Astrocyte (in vitro differentiated cells and primary cell): ENCODE results near the gene NCAM2. TPM values are rescaled to one million over a fixed set of nuclear protein-coding genes. Genes with fewer than 3 reads are reported as not detected.

ENCODE experiments used
- DNase-seq: peaks from one replicate; pipeline ENCODE4 v3.0.0-alpha.2; 2010; ENCODE audit warnings: low read depth
- FAIRE-seq: peaks from 2 replicates; lab custom pipeline; 2011; peaks lifted over from hg19 to GRCh38; lab: Jason Lieb, UNC
- H2AFZ ChIP-seq: 2 replicates; pipeline ENCODE4 v1.6.0; 2012; ENCODE audit warnings: low read depth, low read length, inconsistent platforms
- H3K27ac ChIP-seq: 2 replicates; pipeline ENCODE4 v1.5.1; 2011; ENCODE audit warnings: low read depth, low read length, inconsistent platforms
- H3K27me3 ChIP-seq: 2 replicates; pipeline ENCODE4 v1.6.0; 2011; ENCODE audit warnings: low read length, inconsistent platforms; ENCODE audit not compliant: insufficient read depth
- H3K36me3 ChIP-seq: 2 replicates; pipeline ENCODE4 v1.5.1; 2011; ENCODE audit warnings: low read length, inconsistent platforms; ENCODE audit not compliant: insufficient read depth
- H3K4me1 ChIP-seq: 2 replicates; pipeline ENCODE4 v1.5.1; 2011; ENCODE audit warnings: low read length, inconsistent platforms; ENCODE audit not compliant: insufficient read depth
- H3K4me2 ChIP-seq: 2 replicates; pipeline ENCODE4 v1.6.0; 2012; ENCODE audit warnings: low read length, inconsistent platforms
- H3K4me3 ChIP-seq: 2 replicates; pipeline ENCODE4 v1.5.1; 2011; ENCODE audit warnings: low read depth, mild to moderate bottlenecking, low read length, inconsistent platforms; ENCODE audit not compliant: insufficient read depth
- H3K79me2 ChIP-seq: 2 replicates; pipeline ENCODE4 v1.6.0; 2012; ENCODE audit warnings: mild to moderate bottlenecking, low read length, inconsistent platforms; ENCODE audit not compliant: insufficient read depth
- H3K9ac ChIP-seq: 2 replicates; pipeline ENCODE4 v1.6.0; 2012; ENCODE audit warnings: mild to moderate bottlenecking, low read length, inconsistent platforms
- H3K9me3 ChIP-seq: 2 replicates; pipeline ENCODE4 v1.5.1; 2012; ENCODE audit warnings: low read depth, mild to moderate bottlenecking, low read length, inconsistent platforms; ENCODE audit not compliant: insufficient read depth
- H4K20me1 ChIP-seq: 2 replicates; pipeline ENCODE4 v1.6.0; 2012; ENCODE audit warnings: low read length, inconsistent platforms; ENCODE audit not compliant: insufficient read depth
- H3K27ac Mint-ChIP-seq: one replicate; pipeline ENCODE4 v1.8.0; 2021; ENCODE audit warnings: mild to moderate bottlenecking, mixed read lengths; ENCODE audit not compliant: unreplicated experiment
- H3K27me3 Mint-ChIP-seq: one replicate; pipeline ENCODE4 v1.8.0; 2021; ENCODE audit warnings: low read depth, mixed read lengths; ENCODE audit not compliant: unreplicated experiment
- H3K36me3 Mint-ChIP-seq: one replicate; pipeline ENCODE4 v1.8.0; 2021; ENCODE audit warnings: low read depth, mixed read lengths; ENCODE audit not compliant: unreplicated experiment
- H3K4me1 Mint-ChIP-seq: one replicate; pipeline ENCODE4 v1.8.0; 2021; ENCODE audit warnings: low read depth, mixed read lengths; ENCODE audit not compliant: unreplicated experiment
- H3K4me3 Mint-ChIP-seq: one replicate; pipeline ENCODE4 v1.8.0; 2021; ENCODE audit warnings: mild to moderate bottlenecking, moderate library complexity, mixed read lengths; ENCODE audit not compliant: unreplicated experiment
- H3K9me3 Mint-ChIP-seq: one replicate; pipeline ENCODE4 v1.8.0; 2021; ENCODE audit warnings: mild to moderate bottlenecking, mixed read lengths; ENCODE audit not compliant: unreplicated experiment
- EZH2 ChIP-seq: IDR thresholded peaks from 2 replicates; pipeline ENCODE4 v1.6.1; 2012; ENCODE audit warnings: mild to moderate bottlenecking, low read length, inconsistent platforms; ENCODE audit not compliant: insufficient read depth
- total RNA-seq: library from RNA; stranded (reverse); gene quantifications from 2 replicates; pipeline ENCODE4 v1.2.1, GENCODE V29; 2021
- TF ChIP-seq, protein P1 (sequence below): IDR thresholded peaks from 2 replicates; pipeline ENCODE4 v1.5.1; 2011; ENCODE audit warnings: low read depth, mild to moderate bottlenecking, inconsistent platforms, low read length, moderate library complexity; ENCODE audit not compliant: insufficient read depth

Gene NCAM2
- total RNA-seq, 1 donor from 2014 or later, result 6.8 TPM

GRCh38 chr21:21200103-21200938 is 202.1 kb downstream of the NCAM2 start:
- Mint-ChIP-seq H3K36me3 (no peaks in the 10 kb centered on the region), H3K27me3 (no peaks in the 10 kb centered on the region), H3K4me3 (no peak overlapping the region), H3K27ac (peak overlapping the region; percentile 99), H3K4me1 (peaks cover 16% of the 10 kb centered on the region), H3K9me3 (no peaks in the 10 kb centered on the region)
- Histone ChIP-seq H3K27me3 (no peaks in the 10 kb centered on the region), H3K36me3 (no peaks in the 10 kb centered on the region), H3K9ac (peak overlapping the region; percentile 62), H3K27ac (peak overlapping the region; percentile 91), H3K4me2 (peak overlapping the region; percentile 63), H3K4me1 (peaks cover 24% of the 10 kb centered on the region), H3K79me2 (no peaks in the 10 kb centered on the region), H3K9me3 (no peaks in the 10 kb centered on the region), H2AFZ (peak overlapping the region; percentile 48), H4K20me1 (no peaks in the 10 kb centered on the region), H3K4me3 (no peak overlapping the region)
- DNase-seq, result peak; percentile 100
- no peak for TF ChIP-seq EZH2
- TF ChIP-seq, protein P1, sequence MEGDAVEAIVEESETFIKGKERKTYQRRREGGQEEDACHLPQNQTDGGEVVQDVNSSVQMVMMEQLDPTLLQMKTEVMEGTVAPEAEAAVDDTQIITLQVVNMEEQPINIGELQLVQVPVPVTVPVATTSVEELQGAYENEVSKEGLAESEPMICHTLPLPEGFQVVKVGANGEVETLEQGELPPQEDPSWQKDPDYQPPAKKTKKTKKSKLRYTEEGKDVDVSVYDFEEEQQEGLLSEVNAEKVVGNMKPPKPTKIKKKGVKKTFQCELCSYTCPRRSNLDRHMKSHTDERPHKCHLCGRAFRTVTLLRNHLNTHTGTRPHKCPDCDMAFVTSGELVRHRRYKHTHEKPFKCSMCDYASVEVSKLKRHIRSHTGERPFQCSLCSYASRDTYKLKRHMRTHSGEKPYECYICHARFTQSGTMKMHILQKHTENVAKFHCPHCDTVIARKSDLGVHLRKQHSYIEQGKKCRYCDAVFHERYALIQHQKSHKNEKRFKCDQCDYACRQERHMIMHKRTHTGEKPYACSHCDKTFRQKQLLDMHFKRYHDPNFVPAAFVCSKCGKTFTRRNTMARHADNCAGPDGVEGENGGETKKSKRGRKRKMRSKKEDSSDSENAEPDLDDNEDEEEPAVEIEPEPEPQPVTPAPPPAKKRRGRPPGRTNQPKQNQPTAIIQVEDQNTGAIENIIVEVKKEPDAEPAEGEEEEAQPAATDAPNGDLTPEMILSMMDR, result no peak
- peak; percentile 98 for FAIRE-seq

DNA sequence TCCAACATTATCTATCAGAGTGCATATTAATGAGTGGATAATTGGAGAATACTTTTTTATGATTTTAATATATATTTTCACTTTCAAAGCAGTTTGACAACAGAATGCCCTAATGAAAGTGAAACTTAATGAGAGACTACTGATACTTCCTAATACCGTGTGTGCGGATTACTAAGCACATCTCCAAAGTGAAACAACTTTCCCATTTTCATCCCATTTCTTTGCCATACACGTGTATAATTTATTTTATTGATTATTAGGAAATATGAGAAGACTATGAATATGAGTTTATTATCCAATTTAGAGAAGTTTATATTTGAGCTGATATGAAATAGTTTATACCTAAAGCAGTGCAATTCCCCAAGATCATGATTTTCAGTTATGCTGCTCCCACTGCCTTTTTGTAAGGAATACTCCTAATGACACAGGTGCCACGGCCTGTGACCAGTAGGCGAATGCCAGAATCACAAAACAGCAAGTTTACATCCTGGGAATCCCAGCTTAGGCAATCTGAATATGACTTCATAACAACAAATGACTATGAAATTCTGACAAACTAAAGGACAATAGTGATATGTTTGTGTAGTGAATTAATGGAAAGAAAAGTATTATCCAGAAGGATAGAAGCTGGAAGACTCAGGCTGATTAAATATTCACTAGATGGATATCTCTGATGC is 202.9 kb downstream of the NCAM2 start:
- no peaks in the 10 kb centered on the region for H4K20me1 ChIP-seq
- peak overlapping the region; percentile 62 for H3K9ac ChIP-seq
- TF ChIP-seq, protein P1, result no peak
- no peak for TF ChIP-seq EZH2
- no peaks in the 10 kb centered on the region for H3K79me2 ChIP-seq
- DNase-seq (no peak), FAIRE-seq (no peak)
- peak overlapping the region; percentile 91 for H3K27ac ChIP-seq
- Mint-ChIP-seq H3K4me1 (peaks cover 16% of the 10 kb centered on the region), H3K36me3 (no peaks in the 10 kb centered on the region), H3K9me3 (no peaks in the 10 kb centered on the region), H3K27me3 (no peaks in the 10 kb centered on the region), H3K4me3 (no peak overlapping the region), H3K27ac (peak overlapping the region; percentile 99)
- no peaks in the 10 kb centered on the region for H3K36me3 ChIP-seq
- H3K27me3 ChIP-seq, result no peaks in the 10 kb centered on the region
- peaks cover 24% of the 10 kb centered on the region for H3K4me1 ChIP-seq
- H3K4me2 ChIP-seq, result peak overlapping the region; percentile 63
- H3K9me3 ChIP-seq, result no peaks in the 10 kb centered on the region
- H2AFZ ChIP-seq, result peak overlapping the region; percentile 48
- H3K4me3 ChIP-seq, result no peak overlapping the region
